Measurements from ENCODE around the gene STXBP6. TPM values are rescaled to one million over a fixed set of nuclear protein-coding genes. Genes with fewer than 3 reads are reported as not detected.

STXBP6 gene
- total RNA-seq, 1 donor from 2014 or later = 29.4 TPM

- Histone ChIP-seq H3K4me3 (no peak overlapping the region), H3K36me3 (no peaks in the 10 kb centered on the region), H3K4me1 (no peaks in the 10 kb centered on the region), H3K27ac (no peak overlapping the region), H3K27me3 (ENCODE audit: low read depth) (no peaks in the 10 kb centered on the region), H3K9me3 (no peaks in the 10 kb centered on the region)
- TF ChIP-seq, protein P1, sequence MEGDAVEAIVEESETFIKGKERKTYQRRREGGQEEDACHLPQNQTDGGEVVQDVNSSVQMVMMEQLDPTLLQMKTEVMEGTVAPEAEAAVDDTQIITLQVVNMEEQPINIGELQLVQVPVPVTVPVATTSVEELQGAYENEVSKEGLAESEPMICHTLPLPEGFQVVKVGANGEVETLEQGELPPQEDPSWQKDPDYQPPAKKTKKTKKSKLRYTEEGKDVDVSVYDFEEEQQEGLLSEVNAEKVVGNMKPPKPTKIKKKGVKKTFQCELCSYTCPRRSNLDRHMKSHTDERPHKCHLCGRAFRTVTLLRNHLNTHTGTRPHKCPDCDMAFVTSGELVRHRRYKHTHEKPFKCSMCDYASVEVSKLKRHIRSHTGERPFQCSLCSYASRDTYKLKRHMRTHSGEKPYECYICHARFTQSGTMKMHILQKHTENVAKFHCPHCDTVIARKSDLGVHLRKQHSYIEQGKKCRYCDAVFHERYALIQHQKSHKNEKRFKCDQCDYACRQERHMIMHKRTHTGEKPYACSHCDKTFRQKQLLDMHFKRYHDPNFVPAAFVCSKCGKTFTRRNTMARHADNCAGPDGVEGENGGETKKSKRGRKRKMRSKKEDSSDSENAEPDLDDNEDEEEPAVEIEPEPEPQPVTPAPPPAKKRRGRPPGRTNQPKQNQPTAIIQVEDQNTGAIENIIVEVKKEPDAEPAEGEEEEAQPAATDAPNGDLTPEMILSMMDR (IDR thresholded peaks at IDR 0.05) = no peak
- ATAC-seq (no peak), DNase-seq (no peak)
- intact Hi-C loops (cut with DNase I) = no loop called here
These were observed 23.3 kb downstream of the STXBP6 start for GRCh38 chr14:25026476-25027137.

DNA sequence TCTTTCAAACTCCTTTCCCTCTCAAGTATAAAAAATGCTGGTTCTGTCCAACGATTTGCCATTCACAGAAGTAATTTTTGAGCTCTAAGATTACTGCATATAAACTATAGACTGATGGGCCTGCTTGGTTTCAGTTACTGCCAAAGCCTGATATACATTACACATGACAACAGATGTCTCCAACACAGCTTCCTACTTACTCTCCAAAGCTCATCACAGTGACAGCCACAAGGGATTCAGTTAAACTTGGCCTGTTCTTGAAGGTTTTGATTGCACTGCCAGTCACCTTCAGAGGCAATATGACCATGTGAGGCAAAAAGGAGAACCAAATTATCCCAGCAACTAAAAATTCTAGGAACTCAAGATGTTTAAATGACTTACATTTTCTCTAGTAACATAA, 30.1 kb downstream of the STXBP6 start:
- Histone ChIP-seq H3K9me3 (no peaks in the 10 kb centered on the region), H3K36me3 (no peaks in the 10 kb centered on the region), H3K4me1 (no peaks in the 10 kb centered on the region), H3K4me3 (no peak overlapping the region), H3K27me3 (ENCODE audit: low read depth) (no peaks in the 10 kb centered on the region), H3K27ac (no peak overlapping the region)
- no peak for DNase-seq
- intact Hi-C loops (cut with DNase I) = no loop called here
- TF ChIP-seq, protein P1 (IDR thresholded peaks at IDR 0.05) = no peak
- no peak for ATAC-seq

DNA sequence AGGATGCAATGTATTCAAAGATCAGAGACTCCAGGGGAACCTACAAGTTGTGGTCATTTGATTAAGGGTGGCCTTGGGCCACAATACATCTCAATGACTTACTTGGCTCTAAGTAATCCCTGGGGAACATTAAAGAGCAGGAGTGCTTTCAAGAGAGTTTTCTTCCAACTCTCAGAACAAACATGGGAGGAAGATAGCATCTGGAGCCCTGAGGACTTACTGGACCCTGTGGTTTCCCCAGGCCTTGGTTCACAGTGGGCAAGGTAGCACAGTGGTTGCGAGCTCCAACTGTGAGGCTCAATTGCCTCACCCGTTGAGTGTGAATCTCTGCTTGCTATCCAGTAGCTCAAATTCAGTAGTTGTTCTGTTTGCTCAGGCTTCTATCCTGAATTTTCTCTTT, 32.4 kb downstream of the STXBP6 start:
- no peak overlapping the region for H3K4me3 ChIP-seq
- H3K4me1 ChIP-seq = no peaks in the 10 kb centered on the region
- intact Hi-C loops (cut with DNase I) = no loop called here
- H3K27ac ChIP-seq = no peak overlapping the region
- no peaks in the 10 kb centered on the region for H3K36me3 ChIP-seq
- no peaks in the 10 kb centered on the region for H3K9me3 ChIP-seq
- ATAC-seq = no peak
- TF ChIP-seq, protein P1 (IDR thresholded peaks at IDR 0.05) = no peak
- no peaks in the 10 kb centered on the region for H3K27me3 ChIP-seq (ENCODE audit: low read depth)
- DNase-seq = no peak

- TF ChIP-seq, protein P1 (IDR thresholded peaks at IDR 0.05) = no peak
- Histone ChIP-seq H3K36me3 (no peaks in the 10 kb centered on the region), H3K4me1 (no peaks in the 10 kb centered on the region), H3K27ac (no peak overlapping the region), H3K4me3 (no peak overlapping the region), H3K27me3 (ENCODE audit: low read depth) (no peaks in the 10 kb centered on the region), H3K9me3 (no peaks in the 10 kb centered on the region)
- no peak for DNase-seq
- intact Hi-C loops (cut with DNase I) = no loop called here
- no peak for ATAC-seq
These were observed 34.2 kb downstream of the STXBP6 start for GRCh38 chr14:25015761-25016160.

- H3K9me3 ChIP-seq = no peaks in the 10 kb centered on the region
- no peak for DNase-seq
- no peaks in the 10 kb centered on the region for H3K36me3 ChIP-seq
- no peak for ATAC-seq
- H3K4me3 ChIP-seq = no peak overlapping the region
- TF ChIP-seq, protein P1 (IDR thresholded peaks at IDR 0.05) = no peak
- H3K4me1 ChIP-seq = peaks cover 5% of the 10 kb centered on the region
- H3K27ac ChIP-seq = no peak overlapping the region
- no peaks in the 10 kb centered on the region for H3K27me3 ChIP-seq (ENCODE audit: low read depth)
- intact Hi-C loops (cut with DNase I) = no loop called here
These were observed 35.5 kb downstream of the STXBP6 start for GRCh38 chr14:25014440-25014839.

Data from lower lobe of right lung (tissue), 2 donors.